IMR-90 (cell line): ENCODE results near the gene NDUFA13. TPM values are rescaled to one million over a fixed set of nuclear protein-coding genes. Genes with fewer than 3 reads are reported as not detected.

ENCODE experiments used
- ATAC-seq: fragments of 200-7000 bp; cut with Tn5 transposase; 2 replicates; pipeline ENCODE4 v1.9.1; 2020; ENCODE audit warnings: low read depth, mild to moderate bottlenecking, moderate library complexity
- BruUV-seq: library from RNA; stranded (reverse); fragments of 400-500 nt; replicated peaks from 2 replicates; lab custom pipeline; 2021; lab: Mats Ljungman, UMichigan
- CTCF ChIA-PET: fragments of 300-600 bp; formaldehyde crosslinking; extraction: SDS; loops from one replicate; lab custom pipeline; 2021; ENCODE audit warnings: antibody characterized with exemption; lab: Yijun Ruan, JAX
- POLR2A ChIA-PET: fragments of 300-600 bp; sonication (Branson Sonifier 250); formaldehyde crosslinking; loops from one replicate; lab custom pipeline; 2022; ENCODE audit warnings: antibody characterized with exemption; ENCODE audit not compliant: unreplicated experiment; lab: Charles Lee
- DNase-seq: peaks from one replicate; pipeline ENCODE4 v3.0.0; 2013
- H2AFZ ChIP-seq: replicated peaks from 2 replicates; pipeline ENCODE3; 2013; ENCODE audit warnings: low read length, mild to moderate bottlenecking; ENCODE audit not compliant: poor library complexity
- H2AK5ac ChIP-seq: 2 replicates; pipeline ENCODE4 v1.6.1; 2013; ENCODE audit warnings: low read depth, low read length, inconsistent platforms
- H2AK9ac ChIP-seq: replicated peaks from 2 replicates; pipeline ENCODE3; 2013; ENCODE audit warnings: mild to moderate bottlenecking, low read depth, low read length, moderate library complexity; ENCODE audit not compliant: poor library complexity
- H2BK120ac ChIP-seq: 2 replicates; pipeline ENCODE4 v1.6.1; 2013; ENCODE audit warnings: low read depth, low read length, inconsistent platforms
- H2BK15ac ChIP-seq: 3 replicates; pipeline ENCODE4 v1.6.1; 2013; ENCODE audit warnings: low read depth, low read length, inconsistent platforms
- H2BK20ac ChIP-seq: 2 replicates; pipeline ENCODE4 v1.6.1; 2013; ENCODE audit warnings: low read depth, mild to moderate bottlenecking, inconsistent platforms, low read length, moderate library complexity
- H2BK5ac ChIP-seq: 2 replicates; pipeline ENCODE4 v1.6.1; 2013; ENCODE audit warnings: mild to moderate bottlenecking, low read depth, low read length, inconsistent platforms; ENCODE audit not compliant: poor library complexity, severe bottlenecking
- H3K14ac ChIP-seq: replicated peaks from 2 replicates; pipeline ENCODE4 v1.6.1; 2013; ENCODE audit warnings: low read depth, low read length, inconsistent platforms
- H3K18ac ChIP-seq: 2 replicates; pipeline ENCODE4 v1.6.1; 2013; ENCODE audit warnings: low read depth, low read length, control low read depth
- H3K23ac ChIP-seq: 2 replicates; pipeline ENCODE4 v1.6.1; 2013; ENCODE audit warnings: low read depth, low read length, inconsistent platforms
- H3K27ac ChIP-seq: 2 replicates; pipeline ENCODE4 v1.5.1; 2013; ENCODE audit warnings: mild to moderate bottlenecking, control low read depth, low read length; ENCODE audit not compliant: insufficient read depth
- H3K27me3 ChIP-seq: 2 replicates; pipeline ENCODE4 v1.6.1; 2013; ENCODE audit warnings: low read length; ENCODE audit not compliant: control insufficient read depth, insufficient read depth
- H3K36me3 ChIP-seq: 2 replicates; pipeline ENCODE4 v1.6.1; 2013; ENCODE audit warnings: low read length, mixed read lengths; ENCODE audit not compliant: control insufficient read depth, insufficient read depth
- H3K4ac ChIP-seq: 2 replicates; pipeline ENCODE4 v1.6.1; 2013; ENCODE audit warnings: low read depth, low read length, inconsistent platforms
- H3K4me1 ChIP-seq: 2 replicates; pipeline ENCODE4 v1.6.1; 2013; ENCODE audit warnings: low read length, mixed read lengths; ENCODE audit not compliant: control insufficient read depth, insufficient read depth
- H3K4me2 ChIP-seq: 2 replicates; pipeline ENCODE4 v1.6.1; 2013; ENCODE audit warnings: low read depth, mild to moderate bottlenecking, control low read depth, low read length, moderate library complexity
- H3K4me3 ChIP-seq: 2 replicates; pipeline ENCODE4 v1.5.1; 2013; ENCODE audit warnings: low read depth, mild to moderate bottlenecking, control low read depth, low read length, moderate library complexity; ENCODE audit not compliant: insufficient read depth
- H3K56ac ChIP-seq: 2 replicates; pipeline ENCODE4 v1.6.1; 2013; ENCODE audit warnings: low read length, inconsistent platforms; ENCODE audit not compliant: insufficient read depth; ENCODE audit errors: extremely low read depth
- H3K79me1 ChIP-seq, 2 experiments: 2 replicates each; pipeline ENCODE4 v1.6.1; 2013; ENCODE audit warnings: low read length in 2 of 2, inconsistent platforms in 1 of 2, low read depth in 1 of 2
- H3K9ac ChIP-seq: 2 replicates; pipeline ENCODE4 v1.6.1; 2013; ENCODE audit warnings: low read depth, low read length, control low read depth
- H3K9me1 ChIP-seq: 2 replicates; pipeline ENCODE4 v1.6.1; 2013; ENCODE audit warnings: low read length, inconsistent platforms; ENCODE audit not compliant: insufficient read depth
- H3K9me3 ChIP-seq: 2 replicates; pipeline ENCODE4 v1.6.1; 2013; ENCODE audit warnings: low read length; ENCODE audit not compliant: control insufficient read depth, insufficient read depth
- H4K20me1 ChIP-seq: 2 replicates; pipeline ENCODE4 v1.6.1; 2013; ENCODE audit warnings: low read length, inconsistent platforms; ENCODE audit not compliant: insufficient read depth
- H4K5ac ChIP-seq: 2 replicates; pipeline ENCODE4 v1.6.1; 2013; ENCODE audit warnings: mild to moderate bottlenecking, low read depth, low read length, control low read depth
- H4K8ac ChIP-seq, 2 experiments: 2 replicates each; pipeline ENCODE4 v1.6.1; 2013; ENCODE audit warnings: low read depth in 2 of 2, low read length in 2 of 2, control low read depth in 1 of 2, inconsistent platforms in 1 of 2
- H4K91ac ChIP-seq: 2 replicates; pipeline ENCODE4 v1.6.1; 2013; ENCODE audit warnings: low read depth, low read length, inconsistent platforms; ENCODE audit not compliant: insufficient read depth
- BHLHE40 ChIP-seq: fragments of 150-350 bp; IDR thresholded peaks from 2 replicates; pipeline ENCODE4 v1.6.1; 2016; ENCODE audit warnings: mild to moderate bottlenecking, low read depth, low read length
- MAZ ChIP-seq: IDR thresholded peaks from 2 replicates; pipeline ENCODE4 v1.6.1; 2012; ENCODE audit warnings: low read depth, mild to moderate bottlenecking, low read length, improper control_type of control experiment, moderate library complexity, borderline replicate concordance
- WGBS, 2 experiments: methylation state at CpG; one replicate each; pipeline versions ENCODE4 v1.1.5 to v1.1.7; 2013; ENCODE audit warnings: missing lambda C conversion rate in 2 of 2; ENCODE audit not compliant: insufficient read length in 1 of 2; ENCODE audit errors: extremely low coverage in 2 of 2; 5-methylcytosine and 5-hydroxymethylcytosine counted together
- dilution Hi-C: fragments of 300-500 bp; cut with HindIII; formaldehyde crosslinking; loops from one replicate; pipeline ENCODE4 v1.14.3; 2018; ENCODE audit warnings: low sequenced_read_pairs; ENCODE audit not compliant: unreplicated experiment
- in situ Hi-C: fragments of 300-500 bp; cut with MboI; formaldehyde crosslinking; loops from 3 replicates; pipeline ENCODE4 v1.14.3; 2019; ENCODE audit warnings: low sequenced_read_pairs, inconsistent platforms, mixed read lengths
- intact Hi-C: fragments of 100-400 bp; cut with micrococcal nuclease; formaldehyde crosslinking; loops from 2 replicates; pipeline ENCODE4 v1.10.0; 2022
- polyA plus RNA-seq, 3 experiments: library from polyadenylated mRNA; depleted of rRNA; stranded (reverse); fragments of >200 nt; gene quantifications; 2 replicates each; pipeline ENCODE4 v1.2.3, GENCODE V29; 2012; ENCODE audit warnings: low replicate concordance in 1 of 3
- total RNA-seq: library from RNA; depleted of rRNA; stranded (reverse); fragments of >200 nt; gene quantifications from 2 replicates; pipeline ENCODE4 v1.2.3, GENCODE V29; 2012
- TF ChIP-seq, protein P1 (sequence below): fragments of 150-350 bp; IDR thresholded peaks from 2 replicates; pipeline ENCODE4 v1.6.1; 2016; ENCODE audit warnings: low read depth, mild to moderate bottlenecking, low read length, moderate library complexity, borderline replicate concordance

The NDUFA13 gene
- total and polyA plus RNA-seq, 2 of the 4 experiments (the other 2 are of a cell fraction), result 30.6 to 667 TPM

DNA sequence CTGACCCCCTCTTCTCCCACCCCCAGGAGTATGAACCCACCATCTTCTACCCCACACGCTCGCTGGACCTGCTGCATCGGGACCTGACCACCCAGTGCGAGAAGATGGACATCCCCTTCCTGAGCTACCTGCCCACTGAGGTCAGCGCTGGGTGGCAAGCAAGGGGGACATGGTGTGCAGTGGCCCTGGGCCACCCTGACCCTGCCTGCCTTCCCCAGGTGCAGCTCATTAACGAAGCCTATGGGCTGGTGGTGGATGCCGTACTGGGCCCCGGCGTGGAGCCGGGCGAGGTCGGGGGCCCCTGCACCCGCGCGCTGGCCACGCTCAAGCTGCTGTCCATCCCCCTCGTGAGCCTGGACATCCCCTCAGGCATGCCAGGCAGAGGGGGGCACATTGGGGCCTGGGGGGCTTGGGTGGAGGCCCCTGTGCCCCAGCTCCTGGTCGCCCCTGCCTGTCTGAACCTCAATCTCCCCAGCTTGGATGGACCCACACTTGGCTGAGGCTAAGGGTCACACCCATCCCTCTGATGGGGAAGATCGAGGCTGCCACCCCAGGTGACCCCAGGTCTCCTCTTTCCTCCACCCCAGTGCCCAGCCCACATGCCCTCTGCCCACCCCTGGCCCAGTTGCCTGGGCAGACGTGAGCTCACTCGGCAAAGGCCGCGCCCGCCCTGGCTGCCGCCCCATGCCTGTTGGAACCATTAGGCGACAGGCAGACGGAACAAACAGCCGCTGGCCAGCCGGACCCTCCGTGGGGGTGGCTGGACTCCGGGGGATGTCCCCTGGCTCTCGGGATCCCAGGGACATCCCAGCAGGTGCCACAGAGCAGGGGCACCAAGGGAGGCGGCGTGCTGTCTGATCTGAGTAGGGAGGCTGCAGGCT lies 19.5 kb downstream of the NDUFA13 start:
- peaks cover 11% of the 10 kb centered on the region; the same call in 1 of the 2 replicates for H4K20me1 ChIP-seq
- no peak overlapping the region for H3K4me2 ChIP-seq
- no peak overlapping the region for H3K4ac ChIP-seq
- 93% methylated on average over 14 of the region's 34 CpGs; no CpG with 5 or more reads in 1 of the 2 experiments for WGBS, 2 experiments
- no peaks in the 10 kb centered on the region; the same call in 1 of the 2 replicates for H3K9me3 ChIP-seq
- no peak overlapping the region for H3K27ac ChIP-seq
- H2AK5ac ChIP-seq, result no peak overlapping the region
- H3K18ac ChIP-seq, result no peak overlapping the region
- in situ Hi-C loops (loop anchor here (5.0 to 25.0 kb wide), 2 partner anchors 107 to 427 kb away; partner anchors contain the start of gene GMIP), dilution Hi-C loops (no loop called here), intact Hi-C loops (no loop called here)
- no peak for ATAC-seq
- no peaks in the 10 kb centered on the region for H3K36me3 ChIP-seq
- DNase-seq, result no peak
- H4K5ac ChIP-seq, result no peak overlapping the region
- no peak overlapping the region for H4K8ac ChIP-seq
- H2BK5ac ChIP-seq, result no peak overlapping the region
- no peaks in the 10 kb centered on the region; a peak in 1 of 4 replicates for H3K79me1 ChIP-seq
- CTCF ChIA-PET, result no interaction called here
- H3K4me1 ChIP-seq, result peaks cover 4% of the 10 kb centered on the region
- no peak overlapping the region for H3K14ac ChIP-seq
- H2BK20ac ChIP-seq, result no peak overlapping the region
- H3K23ac ChIP-seq, result no peak overlapping the region
- H2AFZ ChIP-seq, result no peak overlapping the region
- TF ChIP-seq, protein P1, sequence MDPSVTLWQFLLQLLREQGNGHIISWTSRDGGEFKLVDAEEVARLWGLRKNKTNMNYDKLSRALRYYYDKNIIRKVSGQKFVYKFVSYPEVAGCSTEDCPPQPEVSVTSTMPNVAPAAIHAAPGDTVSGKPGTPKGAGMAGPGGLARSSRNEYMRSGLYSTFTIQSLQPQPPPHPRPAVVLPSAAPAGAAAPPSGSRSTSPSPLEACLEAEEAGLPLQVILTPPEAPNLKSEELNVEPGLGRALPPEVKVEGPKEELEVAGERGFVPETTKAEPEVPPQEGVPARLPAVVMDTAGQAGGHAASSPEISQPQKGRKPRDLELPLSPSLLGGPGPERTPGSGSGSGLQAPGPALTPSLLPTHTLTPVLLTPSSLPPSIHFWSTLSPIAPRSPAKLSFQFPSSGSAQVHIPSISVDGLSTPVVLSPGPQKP, result no peak
- TF ChIP-seq BHLHE40, result no peak
- TF ChIP-seq MAZ, result no peak
- no peak overlapping the region for H3K56ac ChIP-seq
- no peak overlapping the region for H2BK120ac ChIP-seq
- H3K9me1 ChIP-seq, result no peaks in the 10 kb centered on the region
- no peak overlapping the region for H3K4me3 ChIP-seq
- H2BK15ac ChIP-seq, result no peak overlapping the region
- peaks cover 21% of the 10 kb centered on the region for H3K27me3 ChIP-seq
- H2AK9ac ChIP-seq, result peak overlapping the region; percentile 66
- BruUV-seq, result no TSS peak
- no peak overlapping the region for H3K9ac ChIP-seq
- H4K91ac ChIP-seq, result no peak overlapping the region
- POLR2A ChIA-PET, result no interaction called here
